ENCODE results near the gene SPPL3. TPM values are rescaled to one million over a fixed set of nuclear protein-coding genes. Genes with fewer than 3 reads are reported as not detected.

SPPL3 gene
- total and polyA plus RNA-seq, 2 experiments from 2014 or later: 20.0 to 67.3 TPM

DNA sequence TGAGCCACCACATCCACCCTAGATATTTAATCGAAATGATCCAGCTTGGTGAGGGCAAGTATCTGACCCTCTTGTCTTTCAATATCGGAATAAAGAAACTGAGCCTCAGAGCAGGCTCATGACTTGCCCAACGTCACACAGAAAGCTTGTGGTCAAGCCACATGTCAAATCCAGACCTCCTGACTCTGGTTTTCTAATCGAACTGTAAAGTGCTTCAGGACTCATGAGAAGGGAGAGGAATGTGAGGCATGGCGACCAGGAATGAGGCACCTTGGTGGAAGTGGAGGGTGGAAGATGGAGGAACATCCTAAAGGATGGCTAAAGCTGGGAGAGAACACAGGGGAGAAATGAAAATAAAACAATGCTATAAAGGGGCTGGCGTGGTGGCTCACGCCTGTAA is 27.9 kb upstream of the SPPL3 start:
- Histone ChIP-seq H3K27me3 (no peaks in the 10 kb centered on the region), H3K9me3 (ENCODE audit: low read depth) (no peaks in the 10 kb centered on the region), H3K36me3 (replicated peaks; ENCODE audit: insufficient read depth, low read depth) (no peaks in the 10 kb centered on the region), H3K4me2 (no peak overlapping the region), H4K20me1 (ENCODE audit: insufficient read depth, poor library complexity, severe bottlenecking) (no peaks in the 10 kb centered on the region), H3K79me2 (no peaks in the 10 kb centered on the region), H3K9me2 (replicated peaks; ENCODE audit: insufficient read depth) (no peaks in the 10 kb centered on the region), H2AFZ (no peak overlapping the region), H3K27ac (no peak overlapping the region), H3K4me3 (no peak overlapping the region), H3K4me1 (ENCODE audit: insufficient read depth) (no peaks in the 10 kb centered on the region)
- no peak for TF ChIP-seq EZH2phosphoT487 (IDR thresholded peaks at IDR 0.05; ENCODE audit: low read depth, severe bottlenecking, unreplicated experiment)
- 89% methylated on average over 7 of the region's 7 CpGs for WGBS (ENCODE audit: low lambda C conversion rate, missing lambda C conversion rate)
- no peak for DNase-seq (ENCODE audit: low spot score)

DNA sequence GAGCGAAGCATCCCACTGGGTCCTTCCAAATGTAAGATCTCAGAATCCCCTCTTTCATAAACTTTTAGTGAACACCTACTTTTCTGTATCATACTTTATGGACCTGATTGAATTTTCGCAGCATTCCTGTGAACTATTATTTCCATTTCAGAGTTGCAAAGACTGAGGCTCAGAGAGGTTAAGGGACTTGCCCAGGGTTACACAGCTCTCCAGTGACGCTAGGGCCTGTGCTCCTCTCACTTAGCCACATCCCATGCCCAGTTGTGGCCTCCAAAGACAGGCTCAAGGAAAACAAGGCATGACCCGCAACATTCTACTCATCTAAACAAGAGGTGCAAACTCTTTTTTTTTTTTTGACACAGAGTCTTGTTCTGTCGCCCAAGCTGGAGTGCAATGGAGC is 25.9 kb upstream of the SPPL3 start:
- no peaks in the 10 kb centered on the region for H3K79me2 ChIP-seq
- no peaks in the 10 kb centered on the region for H3K4me1 ChIP-seq (ENCODE audit: insufficient read depth)

DNA sequence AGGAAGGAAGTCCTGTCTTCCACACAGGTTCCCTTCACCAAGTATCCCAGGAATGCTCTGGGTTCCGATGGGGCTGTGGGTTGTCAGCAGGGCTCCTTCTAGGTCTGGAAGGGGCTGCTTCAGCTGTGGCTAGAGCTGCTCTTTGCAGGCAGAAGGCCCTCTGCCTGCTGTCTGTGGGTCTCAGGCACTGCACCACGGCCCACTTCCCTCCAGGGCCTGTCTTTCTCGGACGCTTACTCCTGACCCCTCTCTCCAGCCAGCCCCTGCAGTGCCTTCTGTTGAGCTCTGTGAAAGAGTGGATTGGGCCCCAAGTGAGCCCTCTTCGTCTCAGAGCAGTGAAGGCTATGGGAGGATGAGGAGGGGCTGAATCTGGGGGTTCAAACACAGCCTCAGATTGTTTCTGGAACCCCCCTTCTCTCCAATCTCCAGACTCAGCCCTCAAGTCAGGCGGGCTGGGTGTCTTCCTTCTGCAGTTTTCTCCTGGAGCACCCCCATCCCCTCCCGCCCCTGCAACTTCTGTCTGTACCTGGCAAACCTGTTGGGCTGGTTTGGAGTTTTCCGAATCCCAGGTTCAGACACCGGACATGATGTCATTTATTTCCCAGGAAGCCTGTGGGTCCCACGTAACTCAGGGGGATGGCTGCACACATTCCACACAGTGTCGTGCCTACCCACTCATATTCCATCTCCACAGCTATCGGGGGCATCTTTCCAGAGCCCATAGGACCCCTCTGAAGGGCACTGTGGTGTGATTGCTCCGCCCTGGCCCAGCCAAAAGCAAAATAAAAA is 24.9 kb upstream of the SPPL3 start:
- Histone ChIP-seq H3K27ac (peak overlapping the region; percentile 83), H3K36me3 (replicated peaks; ENCODE audit: insufficient read depth, low read depth) (no peaks in the 10 kb centered on the region), H3K79me2 (no peaks in the 10 kb centered on the region), H3K4me1 (ENCODE audit: insufficient read depth) (no peaks in the 10 kb centered on the region), H3K4me2 (peak overlapping the region; percentile 50), H3K9me2 (replicated peaks; ENCODE audit: insufficient read depth) (no peaks in the 10 kb centered on the region), H3K9me3 (ENCODE audit: low read depth) (no peaks in the 10 kb centered on the region), H4K20me1 (ENCODE audit: insufficient read depth, poor library complexity, severe bottlenecking) (no peaks in the 10 kb centered on the region), H3K4me3 (no peak overlapping the region), H3K27me3 (no peaks in the 10 kb centered on the region), H2AFZ (peak overlapping the region; percentile 29)
- DNase-seq (ENCODE audit: low spot score): peak; percentile 65
- TF ChIP-seq EZH2phosphoT487 (IDR thresholded peaks at IDR 0.05; ENCODE audit: low read depth, severe bottlenecking, unreplicated experiment): no peak
- TF ChIP-seq, protein P1, sequence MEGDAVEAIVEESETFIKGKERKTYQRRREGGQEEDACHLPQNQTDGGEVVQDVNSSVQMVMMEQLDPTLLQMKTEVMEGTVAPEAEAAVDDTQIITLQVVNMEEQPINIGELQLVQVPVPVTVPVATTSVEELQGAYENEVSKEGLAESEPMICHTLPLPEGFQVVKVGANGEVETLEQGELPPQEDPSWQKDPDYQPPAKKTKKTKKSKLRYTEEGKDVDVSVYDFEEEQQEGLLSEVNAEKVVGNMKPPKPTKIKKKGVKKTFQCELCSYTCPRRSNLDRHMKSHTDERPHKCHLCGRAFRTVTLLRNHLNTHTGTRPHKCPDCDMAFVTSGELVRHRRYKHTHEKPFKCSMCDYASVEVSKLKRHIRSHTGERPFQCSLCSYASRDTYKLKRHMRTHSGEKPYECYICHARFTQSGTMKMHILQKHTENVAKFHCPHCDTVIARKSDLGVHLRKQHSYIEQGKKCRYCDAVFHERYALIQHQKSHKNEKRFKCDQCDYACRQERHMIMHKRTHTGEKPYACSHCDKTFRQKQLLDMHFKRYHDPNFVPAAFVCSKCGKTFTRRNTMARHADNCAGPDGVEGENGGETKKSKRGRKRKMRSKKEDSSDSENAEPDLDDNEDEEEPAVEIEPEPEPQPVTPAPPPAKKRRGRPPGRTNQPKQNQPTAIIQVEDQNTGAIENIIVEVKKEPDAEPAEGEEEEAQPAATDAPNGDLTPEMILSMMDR (IDR thresholded peaks at IDR 0.05; ENCODE audit: poor library complexity): no peak
- TF ChIP-seq EZH2 (IDR thresholded peaks at IDR 0.05; ENCODE audit: borderline replicate concordance): no peak
- WGBS (ENCODE audit: low lambda C conversion rate, missing lambda C conversion rate): 57% methylated on average over 13 of the region's 13 CpGs

More for the DNA sequence above, 25.9 kb upstream of the SPPL3 start:
- no peak overlapping the region for H3K4me3 ChIP-seq
- WGBS (ENCODE audit: low lambda C conversion rate, missing lambda C conversion rate): 98% methylated on average over 5 of the region's 5 CpGs
- no peak overlapping the region for H2AFZ ChIP-seq
- H3K4me2 ChIP-seq: no peak overlapping the region
- no peaks in the 10 kb centered on the region for H3K36me3 ChIP-seq (replicated peaks; ENCODE audit: insufficient read depth, low read depth)
- H3K27ac ChIP-seq: no peak overlapping the region
- DNase-seq (ENCODE audit: low spot score): no peak
- no peaks in the 10 kb centered on the region for H3K27me3 ChIP-seq
- H3K9me3 ChIP-seq (ENCODE audit: low read depth): no peaks in the 10 kb centered on the region
- H3K9me2 ChIP-seq (replicated peaks; ENCODE audit: insufficient read depth): no peaks in the 10 kb centered on the region
- TF ChIP-seq, protein P1 (IDR thresholded peaks at IDR 0.05; ENCODE audit: poor library complexity): no peak
- TF ChIP-seq EZH2phosphoT487 (IDR thresholded peaks at IDR 0.05; ENCODE audit: low read depth, severe bottlenecking, unreplicated experiment) (no peak), EZH2 (IDR thresholded peaks at IDR 0.05; ENCODE audit: borderline replicate concordance) (no peak)
- no peaks in the 10 kb centered on the region for H4K20me1 ChIP-seq (ENCODE audit: insufficient read depth, poor library complexity, severe bottlenecking)

DNA sequence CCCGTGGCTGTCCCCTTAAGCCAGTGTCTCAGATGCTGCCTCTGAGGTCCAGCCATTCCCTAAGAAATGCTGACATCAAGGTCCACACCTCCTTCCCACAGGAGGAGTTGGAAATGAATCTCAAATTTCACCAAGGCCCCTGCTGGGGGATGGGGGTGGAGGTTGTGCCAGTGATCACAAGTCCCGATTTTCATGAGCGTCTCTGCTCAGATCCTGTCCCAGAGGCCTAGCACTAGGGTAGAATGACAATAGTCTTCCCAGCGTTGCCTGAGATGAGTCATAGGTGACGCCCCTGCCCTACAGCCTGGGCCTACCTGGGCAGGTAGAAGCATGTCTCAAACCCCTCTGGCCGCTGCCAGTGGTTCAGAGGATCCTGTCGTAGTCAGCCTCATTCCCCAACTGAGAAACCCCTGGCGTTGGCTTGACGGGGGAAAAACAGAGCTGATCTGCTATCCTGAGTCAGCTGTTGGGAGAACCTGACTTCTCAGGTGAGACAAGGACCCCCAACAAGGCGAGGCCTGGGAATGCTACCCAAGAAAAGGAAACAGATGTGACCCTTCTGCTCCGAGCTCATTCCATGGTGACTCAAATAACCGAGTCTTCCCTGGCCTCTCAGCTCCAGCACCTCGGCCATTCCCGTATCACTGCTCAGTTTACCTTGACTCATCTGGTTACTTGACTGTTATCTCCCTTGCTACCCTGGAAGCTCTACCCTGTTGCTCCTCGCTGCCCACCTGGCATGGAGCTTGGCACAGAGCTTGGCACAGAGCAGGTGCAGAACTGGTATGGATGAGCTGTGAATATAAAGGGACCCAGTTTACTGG is 21.8 kb upstream of the SPPL3 start:
- no peak for DNase-seq (ENCODE audit: low spot score)
- H3K9me2 ChIP-seq (replicated peaks; ENCODE audit: insufficient read depth): no peaks in the 10 kb centered on the region
- H3K27me3 ChIP-seq: no peaks in the 10 kb centered on the region
- H3K27ac ChIP-seq: peak overlapping the region; percentile 37
- H3K4me2 ChIP-seq: no peak overlapping the region
- no peaks in the 10 kb centered on the region for H3K4me1 ChIP-seq (ENCODE audit: insufficient read depth)
- WGBS (ENCODE audit: low lambda C conversion rate, missing lambda C conversion rate): 70% methylated on average over 15 of the region's 15 CpGs
- no peaks in the 10 kb centered on the region for H3K36me3 ChIP-seq (replicated peaks; ENCODE audit: insufficient read depth, low read depth)
- H3K79me2 ChIP-seq: no peaks in the 10 kb centered on the region
- no peaks in the 10 kb centered on the region for H4K20me1 ChIP-seq (ENCODE audit: insufficient read depth, poor library complexity, severe bottlenecking)
- no peak overlapping the region for H2AFZ ChIP-seq
- no peak overlapping the region for H3K4me3 ChIP-seq
- H3K9me3 ChIP-seq (ENCODE audit: low read depth): no peaks in the 10 kb centered on the region
- TF ChIP-seq EZH2 (IDR thresholded peaks at IDR 0.05; ENCODE audit: borderline replicate concordance) (no peak), EZH2phosphoT487 (IDR thresholded peaks at IDR 0.05; ENCODE audit: low read depth, severe bottlenecking, unreplicated experiment) (no peak)
- TF ChIP-seq, protein P1 (IDR thresholded peaks at IDR 0.05; ENCODE audit: poor library complexity): no peak

Data from hepatocyte (in vitro differentiated cells).